AG20443 (cell line): ENCODE results near the gene HEBP1.
A peak's percentile ranks its signal among the peaks of the same experiment; 100 is the strongest.

Source experiments
- DNase-seq: peaks from one replicate; pipeline ENCODE4 v3.0.0; 2012; ENCODE audit warnings: low spot score, mixed read lengths

HEBP1 gene

DNA sequence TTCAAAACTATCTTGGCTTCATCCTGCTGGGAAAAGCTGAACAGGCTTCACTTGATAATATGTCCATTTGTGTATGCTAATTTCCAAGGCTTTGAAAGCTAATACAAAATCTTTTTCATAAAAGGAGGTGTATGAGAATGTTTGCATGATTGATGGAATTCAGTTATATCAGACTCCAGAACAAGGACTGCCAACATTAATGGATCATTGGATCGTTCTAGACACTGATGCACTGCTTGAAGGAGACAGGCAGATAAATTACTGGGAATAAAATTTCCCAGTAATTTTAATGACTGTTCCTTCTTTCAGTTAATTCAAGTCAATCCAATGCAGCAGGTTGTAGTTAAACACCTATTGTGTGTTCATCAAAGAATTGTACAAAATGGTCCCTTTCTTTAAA, 48.6 kb downstream of the HEBP1 start:
- DNase-seq: no peak

DNA sequence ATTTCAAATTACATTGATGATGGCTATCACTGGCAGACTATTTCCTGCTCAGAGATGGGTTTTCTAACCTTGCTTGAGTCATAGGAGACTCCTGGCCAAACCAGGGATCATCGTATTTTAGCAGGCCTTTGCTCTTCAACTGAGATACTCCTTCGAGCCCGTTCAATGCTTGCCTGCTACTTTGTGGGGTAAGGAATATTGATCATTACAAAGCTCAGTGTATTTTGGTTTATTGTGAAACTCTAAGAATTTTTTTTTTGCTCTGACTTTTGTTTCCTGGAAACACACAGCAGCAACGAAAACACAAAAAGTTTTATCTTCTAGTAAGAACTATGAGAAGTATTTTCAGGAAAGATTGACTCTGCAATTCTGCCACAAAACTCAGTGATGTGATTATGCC, 52.2 kb downstream of the HEBP1 start:
- no peak for DNase-seq

- peak; percentile 70 for DNase-seq
Measured at GRCh38 chr12:12946686-12947355, 53.2 kb downstream of the HEBP1 start.

- no peak for DNase-seq
Measured at GRCh38 chr12:12945591-12945990, 54.5 kb downstream of the HEBP1 start.

DNA sequence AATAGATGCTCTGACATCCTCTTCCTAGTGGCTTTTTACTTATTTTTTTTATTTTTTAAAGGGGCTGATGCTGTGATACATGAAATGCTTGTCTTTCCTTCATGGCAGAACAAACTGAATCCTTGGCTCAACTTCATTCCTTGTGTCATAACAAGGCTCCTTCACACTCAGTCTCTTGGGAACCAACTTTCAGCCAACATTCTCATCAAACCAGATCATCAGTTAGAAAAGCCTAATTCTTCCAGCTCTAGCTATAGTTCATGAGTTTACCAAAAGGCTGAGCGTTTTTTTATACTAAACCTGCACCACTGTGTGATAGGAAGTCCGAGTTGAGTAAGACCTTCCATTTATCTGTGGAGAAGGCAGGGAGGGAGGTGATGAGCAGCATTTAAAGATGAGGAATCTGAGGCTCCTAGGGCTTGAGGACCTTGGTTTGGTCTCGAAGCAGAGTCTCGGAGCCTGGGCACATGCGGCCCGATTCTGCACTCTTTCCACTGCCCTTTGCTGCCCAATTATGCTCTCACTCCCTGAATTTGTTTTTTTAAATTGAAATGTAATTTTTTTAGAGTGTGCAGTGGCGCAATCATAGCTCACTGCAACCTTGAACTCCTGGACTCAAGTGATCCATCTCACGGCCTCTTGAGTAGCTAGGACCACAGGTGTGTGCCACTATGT, 56.3 kb downstream of the HEBP1 start:
- DNase-seq: peak; percentile 58

GRCh38 chr12:12941450-12942350, 58.4 kb downstream of the HEBP1 start:
- DNase-seq: no peak

DNA sequence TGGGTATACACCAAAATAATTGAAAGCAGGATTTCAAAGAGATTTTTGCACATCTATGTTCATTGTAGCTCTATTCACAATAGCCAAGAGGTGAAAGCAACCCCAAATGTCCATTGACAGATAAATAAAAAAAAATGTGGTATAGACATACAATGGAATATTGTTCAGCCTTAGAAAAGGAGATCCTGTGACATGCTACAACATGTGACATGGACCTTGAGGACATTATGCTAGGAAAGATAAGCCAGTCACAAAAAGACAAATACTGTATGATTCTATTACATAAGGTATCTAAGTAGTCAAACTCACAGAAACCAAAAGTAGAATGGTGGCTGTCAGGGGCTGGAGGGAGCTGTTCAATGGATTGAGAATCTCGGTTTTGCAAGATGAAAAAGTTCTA, 60.2 kb downstream of the HEBP1 start:
- DNase-seq: no peak

DNA sequence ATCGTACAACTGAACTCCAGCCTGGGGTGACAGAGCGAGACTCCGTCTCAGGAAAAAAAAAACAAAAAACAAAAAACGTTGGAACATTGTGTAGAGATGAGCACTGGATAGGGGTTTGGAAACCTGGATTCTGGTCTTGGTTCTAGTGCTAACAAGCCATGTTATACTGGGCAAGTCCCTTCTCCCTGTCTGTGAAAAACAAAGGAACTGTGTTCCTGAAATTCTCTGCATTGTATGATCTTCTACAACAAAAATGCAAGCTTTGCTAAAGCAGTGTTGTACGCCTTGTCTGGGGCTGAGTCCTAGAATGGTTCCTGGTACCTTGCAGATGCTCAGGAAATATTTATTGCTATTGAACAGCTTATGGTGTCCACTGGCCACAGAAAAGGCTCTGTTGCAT, 61.5 kb downstream of the HEBP1 start:
- no peak for DNase-seq

- no peak for DNase-seq
Measured at GRCh38 chr12:12936983-12937491, 63.0 kb downstream of the HEBP1 start.

DNA sequence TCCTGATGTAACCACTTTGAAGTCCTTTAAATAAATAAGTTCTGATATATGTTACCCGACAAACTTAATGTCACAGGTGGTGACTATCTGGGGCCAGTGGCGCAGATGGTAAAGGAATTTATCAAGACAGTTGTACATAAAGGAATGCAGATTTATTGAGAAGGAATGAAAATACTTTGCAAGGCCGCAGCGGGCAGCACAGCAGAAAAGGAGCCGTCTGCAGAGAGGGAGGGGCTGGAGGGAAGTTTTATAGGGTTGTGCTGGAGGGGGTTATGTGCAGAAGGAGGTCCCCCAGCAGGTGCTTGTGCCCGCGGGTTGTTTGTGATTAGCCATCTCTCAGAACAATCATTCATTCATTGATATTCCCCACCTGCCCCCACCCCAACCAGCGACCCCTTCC, 65.5 kb downstream of the HEBP1 start:
- DNase-seq: no peak

GRCh38 chr12:12933742-12934141, 66.3 kb downstream of the HEBP1 start:
- no peak for DNase-seq

DNA sequence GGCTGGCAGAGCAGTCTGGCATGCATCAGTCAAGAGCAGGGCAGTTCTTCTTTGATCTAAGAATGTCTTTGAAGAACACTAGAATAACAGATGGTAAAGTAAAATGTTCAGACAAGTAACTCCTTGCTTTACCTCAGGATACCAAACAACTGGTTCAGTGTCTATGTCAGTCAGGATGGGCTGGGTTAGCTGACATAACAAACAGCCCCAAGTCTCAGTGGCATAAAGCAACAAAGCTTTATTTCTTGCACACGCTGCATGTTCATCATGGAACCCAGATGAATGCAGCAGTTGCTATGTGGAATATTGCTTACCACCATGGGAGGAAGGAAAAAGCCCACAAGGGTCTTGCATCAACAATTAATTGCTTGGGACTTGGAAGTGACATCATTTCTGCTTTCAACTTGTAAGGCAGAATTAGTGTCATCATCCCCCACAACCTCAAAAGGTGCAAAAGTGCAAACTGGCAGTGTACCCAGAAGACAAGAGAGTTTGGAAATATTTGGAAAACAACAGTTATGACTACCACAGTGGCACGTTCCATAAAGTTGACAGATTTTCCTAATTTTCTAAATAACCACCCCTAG, 69.3 kb downstream of the HEBP1 start:
- no peak for DNase-seq

DNA sequence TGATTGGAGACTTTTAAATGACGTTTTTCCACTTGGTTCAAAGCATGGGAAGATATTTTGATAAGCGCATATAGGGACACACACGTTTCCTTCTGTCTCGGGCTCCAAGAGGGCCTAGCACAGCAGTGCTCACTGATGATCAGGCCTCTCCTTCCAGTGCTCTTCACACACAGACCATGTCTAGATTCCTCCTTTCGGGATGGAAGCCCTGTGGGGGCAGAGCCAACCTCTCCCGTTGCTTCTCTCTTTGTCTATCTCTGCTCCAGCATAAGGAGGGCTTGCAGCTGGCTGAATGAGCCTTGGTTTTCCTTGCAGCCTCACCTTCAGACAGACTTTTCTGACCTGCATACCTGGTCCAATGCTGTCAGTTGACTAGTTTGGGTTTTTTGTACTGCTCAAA, 70.4 kb downstream of the HEBP1 start:
- DNase-seq: no peak

DNA sequence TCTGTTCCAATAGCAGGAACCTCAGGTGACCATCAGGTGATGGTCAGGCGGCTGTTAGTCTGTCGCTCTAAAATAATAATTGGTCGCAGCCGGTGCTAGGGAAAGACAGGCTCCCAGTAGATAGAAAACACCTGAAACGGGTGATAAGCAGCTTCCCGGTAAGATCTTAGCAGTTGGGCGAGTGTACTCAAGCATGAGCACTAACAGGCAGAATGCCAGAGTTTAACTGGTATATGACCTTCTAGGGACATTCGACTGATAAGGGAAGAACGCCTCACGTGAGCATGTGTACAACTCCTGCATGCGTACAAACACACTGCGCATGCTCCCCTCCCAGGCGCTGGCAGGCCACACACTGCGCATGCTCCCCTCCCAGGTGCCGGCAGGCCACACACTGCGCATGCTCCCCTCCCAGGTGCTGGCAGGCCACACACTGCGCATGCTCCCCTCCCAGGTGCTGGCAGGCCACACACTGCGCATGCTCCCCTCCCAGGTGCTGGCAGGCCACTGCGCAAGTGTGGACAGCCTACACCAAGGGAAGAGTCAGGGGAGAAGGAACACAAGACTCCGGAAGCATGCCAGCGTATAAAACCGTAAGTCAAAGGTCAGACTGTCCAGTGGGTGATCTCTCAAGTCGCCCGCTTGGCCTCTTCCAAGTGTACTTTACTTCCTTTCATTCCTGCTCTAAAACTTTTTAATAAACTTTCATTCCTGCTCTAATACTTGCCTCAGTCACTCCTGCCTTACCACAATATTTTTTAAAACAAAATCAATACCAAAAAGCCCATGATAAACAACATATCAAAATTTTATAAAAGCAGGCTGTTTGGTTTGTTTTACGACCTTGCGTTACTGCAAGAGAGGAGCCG, 72.6 kb downstream of the HEBP1 start:
- no peak for DNase-seq

DNA sequence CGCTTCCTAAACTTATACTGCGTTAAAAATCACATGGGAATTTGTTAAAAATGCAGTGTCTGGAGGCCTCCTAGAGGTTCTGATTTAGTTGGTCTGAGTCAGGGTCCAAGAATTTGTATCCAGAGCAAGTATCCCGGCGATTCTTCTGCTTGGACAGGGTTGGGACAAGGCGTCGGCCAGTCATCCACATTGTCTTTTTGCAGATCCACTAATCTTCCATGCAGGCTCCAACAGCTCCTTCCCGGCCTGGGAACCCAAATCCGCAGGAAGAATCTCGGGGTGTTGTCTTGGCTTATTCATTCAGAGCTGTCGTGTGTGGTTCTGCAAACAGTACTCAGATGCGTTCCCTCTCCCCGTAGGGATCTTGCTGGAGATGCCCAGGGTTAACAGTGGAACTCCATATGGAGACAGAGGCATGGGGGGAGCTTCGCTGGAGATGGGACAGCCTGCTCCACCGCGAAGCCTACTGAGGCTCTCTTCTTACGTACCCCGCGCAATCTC, 73.4 kb downstream of the HEBP1 start:
- peak; percentile 38 for DNase-seq

GRCh38 chr12:12925388-12925787, 74.7 kb downstream of the HEBP1 start:
- peak; percentile 57 for DNase-seq
